GM21529 (cell line): ENCODE data around the gene OSBPL3.

Experiments used
- ATAC-seq: cut with Tn5 transposase; IDR thresholded peaks from one replicate; pipeline ENCODE4 v1.9.1; 2021; ENCODE audit not compliant: unreplicated experiment

The OSBPL3 gene

GRCh38 chr7:24903559-24903958, 76.4 kb downstream of the OSBPL3 start:
- ATAC-seq = no peak

GRCh38 chr7:24902931-24903330, 77.0 kb downstream of the OSBPL3 start:
- no peak for ATAC-seq

- ATAC-seq = no peak
Observed at GRCh38 chr7:24902276-24902675, 77.7 kb downstream of the OSBPL3 start.

GRCh38 chr7:24899905-24900304, 80.1 kb downstream of the OSBPL3 start:
- peak; percentile 51 for ATAC-seq

- ATAC-seq = no peak
Observed at GRCh38 chr7:24899161-24899560, 80.8 kb downstream of the OSBPL3 start.

- ATAC-seq = peak; percentile 34
Observed at GRCh38 chr7:24898691-24899090, 81.3 kb downstream of the OSBPL3 start.

GRCh38 chr7:24896031-24896501, 83.9 kb downstream of the OSBPL3 start:
- peak; percentile 67 for ATAC-seq

- no peak for ATAC-seq
Observed at GRCh38 chr7:24894429-24895221, 85.4 kb downstream of the OSBPL3 start.

- ATAC-seq = no peak
Observed at GRCh38 chr7:24891311-24891735, 88.7 kb downstream of the OSBPL3 start.

- ATAC-seq = peak; percentile 47
Observed at GRCh38 chr7:24889611-24890010, 90.4 kb downstream of the OSBPL3 start.

- ATAC-seq = no peak
Observed at GRCh38 chr7:24888653-24889052, 91.3 kb downstream of the OSBPL3 start.

GRCh38 chr7:24885716-24886115, 94.3 kb downstream of the OSBPL3 start:
- ATAC-seq = no peak

GRCh38 chr7:24885305-24885704, 94.7 kb downstream of the OSBPL3 start:
- no peak for ATAC-seq

GRCh38 chr7:24884401-24884800, 95.6 kb downstream of the OSBPL3 start:
- no peak for ATAC-seq

- no peak for ATAC-seq
Observed at GRCh38 chr7:24883622-24884013, 96.4 kb downstream of the OSBPL3 start.

- no peak for ATAC-seq
Observed at GRCh38 chr7:24882989-24883621, 96.9 kb downstream of the OSBPL3 start.

GRCh38 chr7:24881623-24882022, 98.4 kb downstream of the OSBPL3 start:
- ATAC-seq = no peak

GRCh38 chr7:24880886-24881285, 99.1 kb downstream of the OSBPL3 start:
- no peak for ATAC-seq

- ATAC-seq = no peak
Observed at GRCh38 chr7:24879291-24879690, 100.7 kb downstream of the OSBPL3 start.

- peak; percentile 95 for ATAC-seq
Observed at GRCh38 chr7:24877790-24878311, 102.1 kb downstream of the OSBPL3 start.

- ATAC-seq = no peak
Observed at GRCh38 chr7:24874791-24875190, 105.2 kb downstream of the OSBPL3 start.

GRCh38 chr7:24873944-24874343, 106.0 kb downstream of the OSBPL3 start:
- ATAC-seq = no peak
